ENCODE measurements around the gene ADCY1. TPM values are rescaled to one million over a fixed set of nuclear protein-coding genes. Genes with fewer than 3 reads are reported as not detected.

ADCY1 gene
- total RNA-seq, 2 donors from 2014 or later, result 15.3 to 18.5 TPM

DNA sequence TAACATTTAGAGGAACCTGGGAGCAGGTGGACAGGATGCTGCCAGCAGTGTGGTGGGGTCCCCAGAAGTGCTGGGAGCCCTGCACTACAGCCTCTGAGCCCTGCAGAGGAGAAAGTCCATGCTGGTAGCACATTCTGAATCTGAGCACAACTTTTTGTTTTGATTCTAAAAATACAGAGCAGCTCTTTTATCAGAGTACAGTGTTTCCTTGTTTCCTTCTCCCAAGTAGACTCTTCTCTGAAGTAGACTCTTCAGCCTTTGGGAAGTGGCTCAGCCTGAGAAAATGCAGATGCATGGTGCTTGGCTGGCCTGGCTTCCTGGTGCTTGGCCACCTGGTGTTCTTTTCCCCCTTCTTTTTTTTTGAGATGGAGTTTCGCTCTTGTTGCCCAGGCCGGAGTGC is 9.1 kb downstream of the ADCY1 start:
- H3K4me1 Mint-ChIP-seq, result peaks cover 12% of the 10 kb centered on the region
- Histone ChIP-seq H3K9me3 (ENCODE audit: control insufficient read depth, low read length) (no peaks in the 10 kb centered on the region), H3K27me3 (ENCODE audit: control insufficient read depth, insufficient read depth, low read length, poor library complexity, severe bottlenecking) (no peaks in the 10 kb centered on the region), H3K4me3 (ENCODE audit: low read length) (no peak overlapping the region), H3K4me1 (ENCODE audit: control insufficient read depth, insufficient read depth, low read length) (peaks cover 2% of the 10 kb centered on the region), H3K9ac (ENCODE audit: extremely low read depth, low read length, poor library complexity, severe bottlenecking) (no peak overlapping the region), H3K36me3 (ENCODE audit: control insufficient read depth, insufficient read depth, low read length) (no peaks in the 10 kb centered on the region), H3K27ac (ENCODE audit: low read depth, low read length) (no peak overlapping the region)
- no peaks in the 10 kb centered on the region for H3K27me3 Mint-ChIP-seq (ENCODE audit: insufficient read depth)
- TF ChIP-seq, protein P1, sequence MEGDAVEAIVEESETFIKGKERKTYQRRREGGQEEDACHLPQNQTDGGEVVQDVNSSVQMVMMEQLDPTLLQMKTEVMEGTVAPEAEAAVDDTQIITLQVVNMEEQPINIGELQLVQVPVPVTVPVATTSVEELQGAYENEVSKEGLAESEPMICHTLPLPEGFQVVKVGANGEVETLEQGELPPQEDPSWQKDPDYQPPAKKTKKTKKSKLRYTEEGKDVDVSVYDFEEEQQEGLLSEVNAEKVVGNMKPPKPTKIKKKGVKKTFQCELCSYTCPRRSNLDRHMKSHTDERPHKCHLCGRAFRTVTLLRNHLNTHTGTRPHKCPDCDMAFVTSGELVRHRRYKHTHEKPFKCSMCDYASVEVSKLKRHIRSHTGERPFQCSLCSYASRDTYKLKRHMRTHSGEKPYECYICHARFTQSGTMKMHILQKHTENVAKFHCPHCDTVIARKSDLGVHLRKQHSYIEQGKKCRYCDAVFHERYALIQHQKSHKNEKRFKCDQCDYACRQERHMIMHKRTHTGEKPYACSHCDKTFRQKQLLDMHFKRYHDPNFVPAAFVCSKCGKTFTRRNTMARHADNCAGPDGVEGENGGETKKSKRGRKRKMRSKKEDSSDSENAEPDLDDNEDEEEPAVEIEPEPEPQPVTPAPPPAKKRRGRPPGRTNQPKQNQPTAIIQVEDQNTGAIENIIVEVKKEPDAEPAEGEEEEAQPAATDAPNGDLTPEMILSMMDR (conservative IDR thresholded peaks at IDR 0.05), result no peak
- no peaks in the 10 kb centered on the region for H3K9me3 Mint-ChIP-seq
- 72 to 88% methylated on average over 2 of the region's 2 CpGs for WGBS, 2 experiments (ENCODE audit: insufficient coverage in 1 of 2, insufficient read length in 1 of 2)
- no peak overlapping the region for H3K4me3 Mint-ChIP-seq
- H3K36me3 Mint-ChIP-seq (ENCODE audit: low read depth), result no peaks in the 10 kb centered on the region
- peak; percentile 44 for DNase-seq
- no peak overlapping the region for H3K27ac Mint-ChIP-seq

DNA sequence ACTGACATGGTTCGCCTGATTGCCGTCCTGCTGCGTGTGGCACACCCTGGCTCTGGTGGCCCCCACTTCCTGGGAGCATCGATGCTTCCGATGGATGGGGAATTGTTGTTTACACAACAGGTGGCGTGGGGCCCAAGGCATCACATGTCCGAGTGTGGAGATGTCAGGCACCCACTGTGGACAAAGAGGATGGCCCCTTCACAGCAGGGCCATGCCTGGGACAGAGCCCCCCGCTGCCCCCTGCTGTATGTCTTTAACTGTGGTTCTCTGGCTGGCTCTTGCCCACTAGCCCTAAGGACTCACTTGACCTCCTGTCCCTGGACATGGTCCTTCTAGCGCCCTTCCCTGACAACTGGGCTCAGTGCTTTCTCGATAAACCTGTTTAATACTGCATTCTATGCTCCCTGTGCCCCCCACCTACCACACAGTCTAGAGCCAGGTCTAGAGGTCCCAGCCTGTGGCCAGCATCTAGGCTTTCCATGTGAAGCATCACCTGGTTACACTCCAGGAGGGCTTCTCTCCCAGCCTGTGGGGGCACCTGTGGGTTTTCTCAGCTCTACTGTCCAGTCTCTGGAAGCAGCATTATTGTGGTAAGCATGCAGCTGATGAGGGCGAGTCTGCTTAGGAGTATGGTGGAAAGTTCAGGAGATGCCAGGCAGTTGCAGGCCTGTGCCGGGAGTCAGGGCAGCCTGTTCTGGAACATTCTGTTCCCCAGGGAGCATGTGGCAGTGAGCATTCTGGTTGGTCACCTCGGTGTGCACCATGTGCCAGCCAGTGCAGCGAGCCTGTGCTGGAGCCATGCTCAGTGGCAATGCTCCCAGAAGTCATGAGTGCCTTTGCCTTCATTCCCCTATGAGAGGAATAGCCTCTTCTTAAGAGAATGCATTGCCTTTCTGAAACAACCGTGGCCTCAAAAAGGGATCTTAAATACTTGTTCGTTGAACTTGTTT is 10.4 kb downstream of the ADCY1 start:
- no peaks in the 10 kb centered on the region for H3K27me3 Mint-ChIP-seq (ENCODE audit: insufficient read depth)
- H3K4me1 Mint-ChIP-seq, result peaks cover 12% of the 10 kb centered on the region
- H3K4me3 Mint-ChIP-seq, result no peak overlapping the region
- no peaks in the 10 kb centered on the region for H3K36me3 Mint-ChIP-seq (ENCODE audit: low read depth)
- Histone ChIP-seq H3K4me1 (ENCODE audit: control insufficient read depth, insufficient read depth, low read length) (peaks cover 2% of the 10 kb centered on the region), H3K27me3 (ENCODE audit: control insufficient read depth, insufficient read depth, low read length, poor library complexity, severe bottlenecking) (no peaks in the 10 kb centered on the region), H3K4me3 (ENCODE audit: low read length) (no peak overlapping the region), H3K9ac (ENCODE audit: extremely low read depth, low read length, poor library complexity, severe bottlenecking) (no peak overlapping the region), H3K36me3 (ENCODE audit: control insufficient read depth, insufficient read depth, low read length) (no peaks in the 10 kb centered on the region), H3K9me3 (ENCODE audit: control insufficient read depth, low read length) (no peaks in the 10 kb centered on the region), H3K27ac (ENCODE audit: low read depth, low read length) (no peak overlapping the region)
- H3K9me3 Mint-ChIP-seq, result no peaks in the 10 kb centered on the region
- no peak overlapping the region for H3K27ac Mint-ChIP-seq
- DNase-seq, result peak; percentile 45
- 94% methylated on average over 16 of the region's 16 CpGs for WGBS, 2 experiments (ENCODE audit: insufficient coverage in 1 of 2, insufficient read length in 1 of 2)
- TF ChIP-seq, protein P1 (conservative IDR thresholded peaks at IDR 0.05), result peak; percentile 56

DNA sequence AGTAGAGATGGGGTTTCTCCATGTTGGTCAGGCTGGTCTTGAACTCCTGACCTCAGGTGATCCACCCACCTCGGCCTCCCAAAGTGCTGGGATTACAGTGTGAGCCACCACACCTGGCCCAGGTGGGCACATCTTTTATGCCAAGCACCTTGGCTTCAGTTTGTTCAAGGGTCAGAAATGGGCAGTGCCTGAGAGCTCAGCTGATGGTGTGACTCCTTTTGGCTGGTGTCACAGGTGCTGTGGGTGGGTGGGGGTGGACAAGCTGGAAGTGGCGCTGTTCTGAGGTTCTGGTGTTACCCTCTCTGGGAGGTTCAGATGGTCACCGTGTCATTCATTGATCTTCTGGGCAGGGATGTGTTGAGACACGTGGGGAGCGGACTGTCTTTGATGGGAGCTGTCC is 11.5 kb downstream of the ADCY1 start:
- Mint-ChIP-seq H3K36me3 (ENCODE audit: low read depth) (no peaks in the 10 kb centered on the region), H3K27ac (no peak overlapping the region), H3K9me3 (no peaks in the 10 kb centered on the region), H3K4me3 (no peak overlapping the region), H3K27me3 (ENCODE audit: insufficient read depth) (no peaks in the 10 kb centered on the region), H3K4me1 (peaks cover 20% of the 10 kb centered on the region)
- Histone ChIP-seq H3K4me1 (ENCODE audit: control insufficient read depth, insufficient read depth, low read length) (peaks cover 2% of the 10 kb centered on the region), H3K9ac (ENCODE audit: extremely low read depth, low read length, poor library complexity, severe bottlenecking) (no peak overlapping the region), H3K27me3 (ENCODE audit: control insufficient read depth, insufficient read depth, low read length, poor library complexity, severe bottlenecking) (no peaks in the 10 kb centered on the region), H3K27ac (ENCODE audit: low read depth, low read length) (no peak overlapping the region), H3K4me3 (ENCODE audit: low read length) (no peak overlapping the region), H3K36me3 (ENCODE audit: control insufficient read depth, insufficient read depth, low read length) (no peaks in the 10 kb centered on the region), H3K9me3 (ENCODE audit: control insufficient read depth, low read length) (no peaks in the 10 kb centered on the region)
- peak; percentile 22 for DNase-seq
- TF ChIP-seq, protein P1 (conservative IDR thresholded peaks at IDR 0.05), result no peak
- 86 to 90% methylated on average over 2 to 5 of the region's 5 CpGs for WGBS, 2 experiments (ENCODE audit: insufficient coverage in 1 of 2, insufficient read length in 1 of 2)
